A673 (cell line): Measurements from ENCODE around the gene INPP5A. TPM values are rescaled to one million over a fixed set of nuclear protein-coding genes. Genes with fewer than 3 reads are reported as not detected.
A peak's percentile ranks its signal among the peaks of the same experiment; 100 is the strongest.

ENCODE experiments used
- BruUV-seq: library from RNA; stranded (reverse); fragments of 400-500 nt; replicated peaks from 2 replicates; lab custom pipeline; 2021; lab: Mats Ljungman, UMichigan
- CTCF ChIA-PET: fragments of 300-600 bp; sonication (Branson Sonifier 250); formaldehyde crosslinking; loops from one replicate; lab custom pipeline; 2022; ENCODE audit warnings: antibody characterized with exemption; lab: Charles Lee
- POLR2A ChIA-PET: fragments of 300-600 bp; sonication (Branson Sonifier 250); formaldehyde crosslinking; loops from one replicate; lab custom pipeline; 2022; ENCODE audit warnings: antibody characterized with exemption; ENCODE audit not compliant: low non-redundant PET; lab: Charles Lee
- DNase-seq: peaks from one replicate; pipeline ENCODE4 v3.0.0-alpha.2; 2015; ENCODE audit warnings: low spot score
- H3K27ac ChIP-seq: fragments of 200-600 bp; sonication (generic); 2 replicates; pipeline ENCODE4 v1.5.1; 2016; ENCODE audit warnings: mixed run types, low read depth, mild to moderate bottlenecking, mixed read lengths, antibody characterized with exemption, low read length; ENCODE audit not compliant: poor library complexity, severe bottlenecking
- H3K27me3 ChIP-seq: fragments of 200-600 bp; sonication (generic); replicated peaks from 2 replicates; pipeline ENCODE4 v1.6.1; 2017; ENCODE audit warnings: mixed run types, low read depth, mild to moderate bottlenecking, mixed read lengths, antibody characterized with exemption, low read length; ENCODE audit not compliant: insufficient read depth, poor library complexity
- H3K36me3 ChIP-seq: fragments of 200-600 bp; sonication (generic); 2 replicates; pipeline ENCODE4 v1.6.1; 2016; ENCODE audit warnings: mixed run types, mild to moderate bottlenecking, mixed read lengths, antibody characterized with exemption, low read length; ENCODE audit not compliant: insufficient read depth, poor library complexity, severe bottlenecking
- H3K4me1 ChIP-seq: fragments of 200-600 bp; sonication (generic); 2 replicates; pipeline ENCODE4 v1.6.1; 2017; ENCODE audit warnings: mixed run types, mild to moderate bottlenecking, mixed read lengths, antibody characterized with exemption, low read length; ENCODE audit not compliant: insufficient read depth, poor library complexity, severe bottlenecking
- H3K4me3 ChIP-seq: fragments of 200-600 bp; sonication (generic); 2 replicates; pipeline ENCODE4 v1.5.1; 2016; ENCODE audit warnings: low read depth, mixed run types, mild to moderate bottlenecking, mixed read lengths, low read length; ENCODE audit not compliant: poor library complexity, severe bottlenecking
- H3K9me3 ChIP-seq: fragments of 200-600 bp; sonication (generic); 2 replicates; pipeline ENCODE4 v1.6.1; 2016; ENCODE audit warnings: mixed run types, low read depth, mild to moderate bottlenecking, mixed read lengths, antibody characterized with exemption, low read length; ENCODE audit not compliant: poor library complexity, severe bottlenecking
- CTCF ChIP-seq: fragments of 300-800, 200-600 bp; sonication (generic); conservative IDR thresholded peaks from 2 replicates; pipeline ENCODE4 v1.5.1; 2017; ENCODE audit warnings: low read depth, mild to moderate bottlenecking, antibody characterized with exemption, low read length, moderate library complexity, mixed read lengths
- EZH2 ChIP-seq: fragments of 200-600 bp; sonication (generic); IDR thresholded peaks from 2 replicates; pipeline ENCODE4 v1.6.1; 2017; ENCODE audit warnings: borderline replicate concordance, low read depth, mild to moderate bottlenecking, mixed read lengths, antibody characterized with exemption, low read length; ENCODE audit not compliant: poor library complexity, severe bottlenecking
- intact Hi-C: fragments of 100-400 bp; cut with micrococcal nuclease; formaldehyde crosslinking; loops from one replicate; pipeline ENCODE4 v1.10.0; 2022; ENCODE audit not compliant: unreplicated experiment
- total RNA-seq: library from RNA; stranded (reverse); gene quantifications from 2 replicates; pipeline ENCODE4 v1.2.3, GENCODE V29; 2021

Gene INPP5A
- total RNA-seq, 1 experiment from 2014 or later = 21.8 TPM

GRCh38 chr10:132792796-132793195, 255.2 kb downstream of the INPP5A start:
- ChIA-PET CTCF (interaction anchor here (0.7 kb wide), 1 partner anchor 544 kb away, joined by 3 read pairs; no protein-coding TSS in a partner anchor), POLR2A (no interaction called here)
- Histone ChIP-seq H3K27me3 (peaks cover 73% of the 10 kb centered on the region), H3K36me3 (no peaks in the 10 kb centered on the region), H3K4me1 (peaks cover 13% of the 10 kb centered on the region), H3K4me3 (no peak overlapping the region), H3K9me3 (no peaks in the 10 kb centered on the region), H3K27ac (no peak overlapping the region)
- TF ChIP-seq EZH2 (no peak), CTCF (no peak)
- BruUV-seq = no TSS peak
- intact Hi-C loops = loop anchor here (10.0 kb wide), 1 partner anchor 128 kb away; no protein-coding TSS in a partner anchor
- DNase-seq = no peak

GRCh38 chr10:132793213-132793612, 255.6 kb downstream of the INPP5A start:
- no peak for DNase-seq
- no TSS peak for BruUV-seq
- POLR2A ChIA-PET = no interaction called here
- TF ChIP-seq CTCF (no peak), EZH2 (no peak)
- intact Hi-C loops = loop anchor here (10.0 kb wide), 1 partner anchor 128 kb away; no protein-coding TSS in a partner anchor
- Histone ChIP-seq H3K4me3 (no peak overlapping the region), H3K27ac (no peak overlapping the region), H3K4me1 (peaks cover 13% of the 10 kb centered on the region), H3K36me3 (no peaks in the 10 kb centered on the region), H3K9me3 (no peaks in the 10 kb centered on the region), H3K27me3 (peaks cover 71% of the 10 kb centered on the region)
- CTCF ChIA-PET = interaction anchor here (0.7 kb wide), 1 partner anchor 545 kb away, joined by 3 read pairs; no protein-coding TSS in a partner anchor

- CTCF ChIA-PET = no interaction called here
- intact Hi-C loops = loop anchor here (10.0 kb wide), 1 partner anchor 129 kb away; no protein-coding TSS in a partner anchor
Observed at GRCh38 chr10:132793871-132794849, 256.6 kb downstream of the INPP5A start.

More at GRCh38 chr10:132793871-132794849, 256.6 kb downstream of the INPP5A start:
- peak; percentile 49 for TF ChIP-seq CTCF
- no peak for TF ChIP-seq EZH2
- no peaks in the 10 kb centered on the region for H3K36me3 ChIP-seq
- no peak overlapping the region for H3K27ac ChIP-seq
- H3K27me3 ChIP-seq = peaks cover 61% of the 10 kb centered on the region
- peaks cover 13% of the 10 kb centered on the region for H3K4me1 ChIP-seq
- BruUV-seq = no TSS peak
- no peak overlapping the region for H3K4me3 ChIP-seq
- H3K9me3 ChIP-seq = no peaks in the 10 kb centered on the region
- POLR2A ChIA-PET = no interaction called here
- peak; percentile 90 for DNase-seq
